ENCODE data around the gene DSTN.

- TF ChIP-seq ZNF8 (CRISPR knock-in tag; IDR thresholded peaks at IDR 0.05) (no peak), CREB5 (CRISPR knock-in tag; IDR thresholded peaks at IDR 0.05; ENCODE audit: low read depth) (no peak), RARB (CRISPR knock-in tag; IDR thresholded peaks at IDR 0.05) (no peak), ZC3H10 (CRISPR knock-in tag; IDR thresholded peaks at IDR 0.05) (no peak), CSRNP3 (CRISPR knock-in tag; IDR thresholded peaks at IDR 0.05) (no peak), ESRRG (CRISPR knock-in tag; IDR thresholded peaks at IDR 0.05) (no peak), ZNF70 (CRISPR knock-in tag; IDR thresholded peaks at IDR 0.05) (no peak), GLIS3 (CRISPR knock-in tag; IDR thresholded peaks at IDR 0.05) (no peak), PATZ1 (CRISPR knock-in tag; IDR thresholded peaks at IDR 0.05; ENCODE audit: borderline replicate concordance) (no peak), BACH2 (CRISPR knock-in tag; IDR thresholded peaks at IDR 0.05; ENCODE audit: borderline replicate concordance) (no peak), ARNTL (CRISPR knock-in tag; IDR thresholded peaks at IDR 0.05; ENCODE audit: borderline replicate concordance, low read depth) (no peak), ZNF565 (CRISPR knock-in tag; conservative IDR thresholded peaks at IDR 0.05; ENCODE audit: low read depth) (no peak)
Measured at GRCh38 chr20:17617868-17618672, 48.2 kb downstream of the DSTN start.
